Activated naive CD4-positive, alpha-beta T cell treated with anti-CD3 and anti-CD28 coated beads, Interleukin-2, amount 50 U/mL, for 72 hours (primary cell): ENCODE measurements around the gene C14orf39. TPM values are rescaled to one million over a fixed set of nuclear protein-coding genes. Genes with fewer than 3 reads are reported as not detected.

Source experiments
- ATAC-seq, 2 donors: fragments of 150-1000 bp; cut with Tn5 transposase; 2 replicates each; pipeline ENCODE4 v1.10.0; 2021; ENCODE audit warnings: mild to moderate bottlenecking in 2 of 2, moderate library complexity in 2 of 2
- DNase-seq, 2 donors: peaks; one replicate each; pipeline ENCODE4 v3.0.0; 2021 to 2022; ENCODE audit warnings: low spot score in 2 of 2
- H3K27ac Mint-ChIP-seq, 2 donors: one replicate each; pipeline ENCODE4 v1.8.0; 2022; ENCODE audit warnings: mild to moderate bottlenecking in 2 of 2, mixed read lengths in 2 of 2
- H3K36me3 Mint-ChIP-seq, 2 donors: one replicate each; pipeline ENCODE4 v1.8.0; 2022; ENCODE audit warnings: mixed read lengths in 2 of 2
- H3K9me3 Mint-ChIP-seq, 2 donors: one replicate each; pipeline ENCODE4 v1.8.0; 2022; ENCODE audit warnings: mixed read lengths in 2 of 2
- total RNA-seq, 2 donors: library from RNA; stranded (reverse); gene quantifications; one replicate each; pipeline ENCODE4 v1.2.3, GENCODE V29; 2022

Gene C14orf39
- not detected for total RNA-seq

DNA sequence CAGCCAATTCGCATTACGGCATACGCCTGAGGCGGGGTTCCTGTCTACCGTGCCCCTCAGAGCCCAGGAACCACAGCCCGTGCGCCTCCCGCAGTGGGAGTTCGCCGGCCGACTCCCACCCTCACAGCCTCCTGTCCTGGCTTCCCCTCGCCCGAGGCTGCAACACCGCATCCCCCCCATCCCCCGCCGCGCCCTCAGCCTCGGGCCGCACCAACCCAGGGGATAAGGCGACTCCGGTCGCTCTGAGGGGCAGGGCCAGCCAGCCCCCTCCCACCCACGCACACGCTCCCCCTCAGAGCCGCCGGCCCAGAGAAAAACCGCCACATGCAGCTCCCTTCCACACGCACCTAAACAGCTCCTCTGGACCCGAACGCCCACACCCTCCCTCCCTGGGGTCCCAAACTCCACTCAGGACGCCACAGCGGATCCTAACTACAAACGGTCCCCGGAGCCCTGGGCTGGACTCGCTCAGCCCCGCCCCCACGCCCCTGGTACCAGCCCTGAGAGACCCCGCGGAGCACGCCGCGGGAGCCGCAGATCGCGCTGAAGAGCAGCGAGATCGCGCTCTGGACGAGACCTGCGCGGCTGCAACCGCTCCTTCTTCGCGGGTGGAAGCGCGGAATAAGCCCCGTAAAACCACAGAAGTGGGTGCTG, at the start of gene C14orf39:
TSS of gene C14orf39 (minus strand) at position 466 of the 654 bp plus-strand sequence. CDS start 985 bp downstream, outside the sequence.
- ATAC-seq = peak in 1 of 2 donors; percentile 63

GRCh38 chr14:60532442-60532841, 46.6 kb upstream of the C14orf39 start:
- DNase-seq (no peak), ATAC-seq (no peak)
- H3K36me3 Mint-ChIP-seq = peaks cover 0 to 6% of the 10 kb centered on the region in 2 donors
- peaks cover 0 to 6% of the 10 kb centered on the region in 2 donors for H3K9me3 Mint-ChIP-seq
- H3K27ac Mint-ChIP-seq = no peak overlapping the region

More for the DNA sequence above, at the start of gene C14orf39:
- DNase-seq = peak in 1 of 2 donors; percentile 6
- H3K36me3 Mint-ChIP-seq = no peaks in the 10 kb centered on the region
- no peak within 1 kb of the TSS for H3K27ac Mint-ChIP-seq
- peaks cover under 1 to 1% of the 10 kb centered on the region in 2 donors for H3K9me3 Mint-ChIP-seq

- DNase-seq (no peak), ATAC-seq (peak in 1 of 2 donors; percentile 37)
- peaks cover 5 to 6% of the 10 kb centered on the region in 2 donors for H3K9me3 Mint-ChIP-seq
- no peak overlapping the region for H3K27ac Mint-ChIP-seq
- peaks cover 7 to 15% of the 10 kb centered on the region in 2 donors for H3K36me3 Mint-ChIP-seq
Observed at GRCh38 chr14:60515511-60516289, 29.8 kb upstream of the C14orf39 start.

- peak in 1 of 2 donors; percentile 66 for ATAC-seq
- DNase-seq = peak in 1 of 2 donors; percentile 54
- Mint-ChIP-seq H3K27ac (no peak overlapping the region), H3K9me3 (peaks cover 5 to 6% of the 10 kb centered on the region in 2 donors), H3K36me3 (peaks cover 7 to 19% of the 10 kb centered on the region in 2 donors)
Observed at GRCh38 chr14:60514741-60515491, 29.1 kb upstream of the C14orf39 start.

- no peak for DNase-seq
Observed at GRCh38 chr14:60514378-60514740, 28.5 kb upstream of the C14orf39 start.

GRCh38 chr14:60512973-60513571, 27.2 kb upstream of the C14orf39 start:
- DNase-seq (no peak), ATAC-seq (no peak)
- Mint-ChIP-seq H3K27ac (no peak overlapping the region), H3K36me3 (peaks cover 7 to 19% of the 10 kb centered on the region in 2 donors), H3K9me3 (peaks cover 5 to 6% of the 10 kb centered on the region in 2 donors)

More at GRCh38 chr14:60514378-60514740, 28.5 kb upstream of the C14orf39 start:
- Mint-ChIP-seq H3K36me3 (peaks cover 7 to 19% of the 10 kb centered on the region in 2 donors), H3K27ac (no peak overlapping the region), H3K9me3 (peaks cover 5 to 6% of the 10 kb centered on the region in 2 donors)
- ATAC-seq = no peak

GRCh38 chr14:60512126-60512525, 26.3 kb upstream of the C14orf39 start:
- H3K36me3 Mint-ChIP-seq = peaks cover 14 to 24% of the 10 kb centered on the region in 2 donors
- peaks cover 5 to 6% of the 10 kb centered on the region in 2 donors for H3K9me3 Mint-ChIP-seq
- no peak for ATAC-seq
- no peak for DNase-seq
- no peak overlapping the region for H3K27ac Mint-ChIP-seq

- Mint-ChIP-seq H3K36me3 (peaks cover 9 to 23% of the 10 kb centered on the region in 2 donors), H3K9me3 (peaks cover 1 to 2% of the 10 kb centered on the region in 2 donors), H3K27ac (no peak overlapping the region)
- ATAC-seq (no peak), DNase-seq (no peak)
Observed at GRCh38 chr14:60510951-60511599, 25.2 kb upstream of the C14orf39 start.

DNA sequence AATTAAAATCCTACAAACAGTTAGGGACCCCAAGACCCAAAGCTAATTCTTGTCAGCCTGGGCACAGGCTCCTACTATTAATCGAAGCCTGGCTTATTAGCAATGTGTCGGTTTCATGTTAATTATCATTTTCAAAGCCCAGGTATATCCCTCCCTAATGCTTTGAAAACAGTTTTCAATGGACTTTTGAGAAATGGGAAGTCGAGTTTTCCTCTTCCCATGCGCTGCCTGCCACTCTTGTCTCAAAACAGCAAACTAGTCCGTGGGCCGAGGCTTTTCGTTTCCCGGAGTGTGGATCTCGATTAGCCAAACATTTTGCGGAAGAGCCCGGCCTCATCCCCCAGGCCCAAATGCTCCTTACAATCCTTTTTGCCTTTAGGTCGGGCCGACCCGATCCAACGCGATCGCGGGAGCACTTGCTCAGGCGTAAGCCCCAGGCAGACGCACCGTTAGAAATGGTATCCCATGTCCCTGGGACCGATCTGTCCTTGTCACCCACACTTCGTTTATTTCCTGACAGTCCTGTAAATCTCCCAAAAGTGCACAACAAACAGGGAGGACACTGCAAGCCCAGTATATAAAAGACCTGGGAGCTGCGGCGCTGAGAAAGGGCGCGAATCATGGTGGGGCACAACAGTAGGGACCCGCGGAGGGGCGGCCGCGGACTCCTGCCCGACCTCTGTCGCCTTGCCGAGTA, 24.5 kb upstream of the C14orf39 start:
- Mint-ChIP-seq H3K9me3 (no peaks in the 10 kb centered on the region), H3K27ac (peak overlapping the region in 1 of 2 donors; percentile 60), H3K36me3 (peaks cover 7 to 21% of the 10 kb centered on the region in 2 donors)
- DNase-seq (peak in 1 of 2 donors; percentile 15), ATAC-seq (no peak)

- Mint-ChIP-seq H3K27ac (no peak overlapping the region), H3K36me3 (peaks cover 7 to 21% of the 10 kb centered on the region in 2 donors), H3K9me3 (no peaks in the 10 kb centered on the region)
- ATAC-seq (peak in 1 of 2 donors; percentile 30), DNase-seq (peak in 1 of 2 donors; percentile 17)
Observed at GRCh38 chr14:60509438-60510253, 23.8 kb upstream of the C14orf39 start.

DNA sequence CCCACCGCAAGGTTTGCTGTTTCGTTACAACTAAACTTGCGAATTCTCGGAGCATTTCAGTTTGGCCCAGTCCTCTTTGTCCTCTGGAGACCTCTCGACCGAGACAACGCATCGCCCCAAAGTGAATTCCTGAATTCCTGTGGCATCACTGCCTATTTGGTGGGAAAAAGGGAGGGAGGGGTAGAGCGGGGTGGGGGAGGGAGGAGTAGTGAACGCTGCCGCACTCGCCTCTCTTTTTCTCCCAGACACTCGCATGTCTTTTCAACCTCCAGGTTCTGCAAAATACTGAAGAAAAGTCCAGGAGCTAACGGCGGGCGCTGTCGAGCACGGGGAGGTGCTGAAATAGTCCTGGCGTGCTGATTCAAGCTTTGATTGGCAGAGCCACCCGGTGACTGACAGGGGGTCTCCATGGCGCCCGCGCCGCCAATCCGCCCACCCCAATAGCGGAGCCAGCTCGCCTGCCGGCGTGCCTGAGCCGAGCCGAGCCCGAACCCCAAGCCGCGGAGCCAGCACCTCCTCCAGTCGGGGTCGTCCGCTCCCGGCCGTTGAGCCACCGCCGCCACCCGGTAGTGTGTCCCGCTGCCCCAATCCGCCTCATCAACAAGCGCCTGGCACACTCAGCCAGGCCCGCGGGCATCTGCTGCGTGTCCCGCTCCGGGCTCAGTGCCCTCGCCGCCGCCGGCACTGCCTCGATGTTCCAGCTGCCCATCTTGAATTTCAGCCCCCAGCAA, 23.0 kb upstream of the C14orf39 start, which contains the start of gene SIX6:
TSS of gene SIX6 (plus strand) at position 440 of the 731 bp plus-strand sequence. CDS start at position 693, 253 bp downstream.
- Mint-ChIP-seq H3K36me3 (peaks cover 7 to 21% of the 10 kb centered on the region in 2 donors), H3K27ac (no peak within 1 kb of the TSS), H3K9me3 (no peaks in the 10 kb centered on the region)
- ATAC-seq (no peak), DNase-seq (peak in 1 of 2 donors; percentile 9)

DNA sequence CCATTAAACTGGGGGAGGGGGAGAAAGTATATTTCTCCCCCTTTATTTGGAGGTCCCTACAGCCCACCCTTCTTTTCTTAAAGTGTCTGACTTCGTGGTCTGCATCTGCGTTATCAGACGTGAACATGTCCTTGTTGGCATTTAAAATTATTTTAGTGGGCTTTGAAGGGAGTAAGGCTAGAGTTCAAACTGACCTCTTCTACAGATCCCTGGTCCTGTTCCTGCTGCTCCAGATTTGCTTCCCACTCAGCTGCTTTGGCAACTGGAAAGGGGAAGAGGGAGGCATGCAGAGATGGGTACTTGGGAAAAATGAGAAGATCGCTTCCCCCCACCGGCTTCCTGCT, 22.5 kb upstream of the C14orf39 start:
- no peak for DNase-seq
- no peak overlapping the region for H3K27ac Mint-ChIP-seq
- ATAC-seq = no peak
- no peaks in the 10 kb centered on the region for H3K9me3 Mint-ChIP-seq
- H3K36me3 Mint-ChIP-seq = peaks cover 7 to 21% of the 10 kb centered on the region in 2 donors

- ATAC-seq (no peak), DNase-seq (no peak)
- Mint-ChIP-seq H3K36me3 (peaks cover 7 to 21% of the 10 kb centered on the region in 2 donors), H3K27ac (no peak overlapping the region), H3K9me3 (no peaks in the 10 kb centered on the region)
Observed at GRCh38 chr14:60506985-60507829, 21.3 kb upstream of the C14orf39 start.
